ENCODE measurements around the gene SAT2. TPM values are rescaled to one million over a fixed set of nuclear protein-coding genes. Genes with fewer than 3 reads are reported as not detected.
"Not testable (repeated sequence)": the region's sequence is repeated elsewhere in the genome, so short reads cannot be mapped to it uniquely, and the experiment has no call there.

The SAT2 gene
- total RNA-seq, 1 donor from 2014 or later: 135 TPM

- peaks cover 37% of the 10 kb centered on the region for H3K27me3 Mint-ChIP-seq (ENCODE audit: unreplicated experiment)
- peaks cover 15% of the 10 kb centered on the region for H3K4me1 Mint-ChIP-seq (ENCODE audit: unreplicated experiment)
- H3K36me3 Mint-ChIP-seq (ENCODE audit: unreplicated experiment): no peaks in the 10 kb centered on the region
- TF ChIP-seq CTCF (IDR thresholded peaks at IDR 0.05): no peak
- H3K9me3 Mint-ChIP-seq (ENCODE audit: unreplicated experiment): no peaks in the 10 kb centered on the region
- no peak for DNase-seq (ENCODE audit: extremely low spot score, unreplicated experiment)
- no peak overlapping the region for H3K4me3 Mint-ChIP-seq (ENCODE audit: unreplicated experiment)
- H3K27ac Mint-ChIP-seq (ENCODE audit: unreplicated experiment): no peak overlapping the region
These were observed 19.4 kb upstream of the SAT2 start for GRCh38 chr17:7647018-7647417.

DNA sequence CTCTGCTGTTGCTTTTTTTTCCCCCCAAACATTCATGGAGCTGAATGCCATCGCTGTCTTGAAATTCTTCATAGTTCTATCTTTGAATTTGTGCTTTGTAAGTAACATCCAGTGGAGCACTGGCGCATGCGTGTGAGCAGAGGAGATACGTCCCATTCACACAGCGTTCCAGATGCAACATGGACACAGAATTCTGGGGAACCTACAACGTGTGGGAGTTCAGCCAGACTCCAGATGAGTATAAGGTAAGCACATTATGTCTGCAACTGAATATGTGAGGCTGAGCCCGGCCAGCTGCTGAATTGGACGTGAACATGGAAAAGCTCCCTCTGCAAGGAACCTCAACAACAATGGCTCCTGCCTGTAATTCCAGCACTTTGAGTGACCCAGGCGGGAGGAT, 18.8 kb upstream of the SAT2 start:
- no peak overlapping the region for H3K27ac Mint-ChIP-seq (ENCODE audit: unreplicated experiment)
- DNase-seq (ENCODE audit: extremely low spot score, unreplicated experiment): no peak

DNA sequence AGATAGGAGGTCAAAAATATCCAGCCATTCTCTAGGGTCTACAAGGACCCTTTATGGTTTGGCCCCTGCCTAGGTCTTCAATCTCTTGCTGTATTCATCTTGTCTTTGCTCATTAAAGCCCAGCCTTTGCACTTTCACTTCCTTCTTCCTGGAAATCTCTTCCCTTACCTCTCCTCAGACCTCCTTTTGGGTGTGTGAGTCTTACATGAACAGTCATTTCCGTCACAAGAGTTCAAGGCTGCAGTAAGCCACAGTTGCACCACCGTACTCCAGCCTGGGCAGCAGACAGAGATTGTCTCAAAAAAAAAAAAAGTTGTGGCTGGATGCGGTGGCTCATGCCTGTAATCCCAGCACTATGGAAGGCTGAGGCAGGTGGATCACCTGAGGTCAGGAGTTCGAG, 17.2 kb upstream of the SAT2 start:
- no peak overlapping the region for H3K27ac Mint-ChIP-seq (ENCODE audit: unreplicated experiment)
- DNase-seq (ENCODE audit: extremely low spot score, unreplicated experiment): no peak

More for the DNA sequence above, 18.8 kb upstream of the SAT2 start:
- no peak overlapping the region for H3K4me3 Mint-ChIP-seq (ENCODE audit: unreplicated experiment)
- H3K4me1 Mint-ChIP-seq (ENCODE audit: unreplicated experiment): peaks cover 13% of the 10 kb centered on the region
- TF ChIP-seq CTCF (IDR thresholded peaks at IDR 0.05): no peak
- H3K27me3 Mint-ChIP-seq (ENCODE audit: unreplicated experiment): peaks cover 42% of the 10 kb centered on the region
- H3K36me3 Mint-ChIP-seq (ENCODE audit: unreplicated experiment): no peaks in the 10 kb centered on the region
- no peaks in the 10 kb centered on the region for H3K9me3 Mint-ChIP-seq (ENCODE audit: unreplicated experiment)

DNA sequence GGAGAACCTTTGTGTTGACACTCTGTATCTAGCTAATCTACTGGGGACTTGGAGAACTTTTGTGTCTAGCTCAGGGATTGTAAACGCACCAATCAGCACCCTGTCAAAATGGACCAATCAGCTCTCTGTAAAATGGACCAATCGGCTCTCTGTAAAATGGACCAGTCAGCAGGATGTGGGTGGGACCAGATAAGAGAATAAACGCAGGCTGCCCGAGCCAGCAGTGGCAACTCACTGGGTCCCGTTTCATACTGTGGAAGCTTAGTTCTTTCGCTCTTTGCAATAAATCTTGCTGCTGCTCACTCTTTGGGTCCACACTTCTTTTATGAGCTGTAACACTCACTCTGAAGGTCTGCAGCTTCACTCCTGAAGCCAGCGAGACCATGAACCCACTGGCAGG, 14.0 kb upstream of the SAT2 start:
- peaks cover 25% of the 10 kb centered on the region for H3K27me3 Mint-ChIP-seq (ENCODE audit: unreplicated experiment)
- H3K4me3 Mint-ChIP-seq (ENCODE audit: unreplicated experiment); DNase-seq (ENCODE audit: extremely low spot score, unreplicated experiment); H3K4me1 Mint-ChIP-seq (ENCODE audit: unreplicated experiment); H3K36me3 Mint-ChIP-seq (ENCODE audit: unreplicated experiment); H3K27ac Mint-ChIP-seq (ENCODE audit: unreplicated experiment); H3K9me3 Mint-ChIP-seq (ENCODE audit: unreplicated experiment): not testable (repeated sequence)

More for the DNA sequence above, 17.2 kb upstream of the SAT2 start:
- no peak overlapping the region for H3K4me3 Mint-ChIP-seq (ENCODE audit: unreplicated experiment)
- H3K4me1 Mint-ChIP-seq (ENCODE audit: unreplicated experiment): no peaks in the 10 kb centered on the region
- H3K9me3 Mint-ChIP-seq (ENCODE audit: unreplicated experiment): no peaks in the 10 kb centered on the region
- no peaks in the 10 kb centered on the region for H3K36me3 Mint-ChIP-seq (ENCODE audit: unreplicated experiment)
- peaks cover 33% of the 10 kb centered on the region for H3K27me3 Mint-ChIP-seq (ENCODE audit: unreplicated experiment)
- no peak for TF ChIP-seq CTCF (IDR thresholded peaks at IDR 0.05)

- Mint-ChIP-seq H3K4me3 (ENCODE audit: unreplicated experiment) (no peak overlapping the region), H3K27ac (ENCODE audit: unreplicated experiment) (no peak overlapping the region)
These were observed 13.2 kb upstream of the SAT2 start for GRCh38 chr17:7640783-7641182.

More at GRCh38 chr17:7640783-7641182, 13.2 kb upstream of the SAT2 start:
- Mint-ChIP-seq H3K36me3 (ENCODE audit: unreplicated experiment) (no peaks in the 10 kb centered on the region), H3K27me3 (ENCODE audit: unreplicated experiment) (peaks cover 20% of the 10 kb centered on the region), H3K9me3 (ENCODE audit: unreplicated experiment) (no peaks in the 10 kb centered on the region), H3K4me1 (ENCODE audit: unreplicated experiment) (no peaks in the 10 kb centered on the region)
- TF ChIP-seq CTCF (IDR thresholded peaks at IDR 0.05): no peak
- no peak for DNase-seq (ENCODE audit: extremely low spot score, unreplicated experiment)
